AG04450 (cell line): Measurements from ENCODE around the gene EEIG2. TPM values are rescaled to one million over a fixed set of nuclear protein-coding genes. Genes with fewer than 3 reads are reported as not detected.
"Not testable (repeated sequence)": the region's sequence is repeated elsewhere in the genome, so short reads cannot be mapped to it uniquely, and the experiment has no call there.

Experiments
- CTCF ChIA-PET: fragments of 300-600, 350-600 bp; formaldehyde crosslinking; extraction: SDS; loops from one replicate; lab custom pipeline; 2022; ENCODE audit warnings: antibody characterized with exemption, inconsistent platforms; lab: Charles Lee
- POLR2A ChIA-PET: fragments of 350-600 bp; formaldehyde crosslinking; extraction: SDS; loops from one replicate; lab custom pipeline; 2021; ENCODE audit warnings: antibody characterized with exemption, inconsistent platforms; lab: Yijun Ruan, JAX
- DNase-seq: peaks from one replicate; pipeline ENCODE4 v3.0.0-alpha.2; 2011; ENCODE audit warnings: low read depth, low spot score
- H3K27ac ChIP-seq: one replicate; pipeline ENCODE4 v1.5.1; 2012; ENCODE audit warnings: low read depth, low read length, control low read depth
- H3K27me3 ChIP-seq: one replicate; pipeline ENCODE4 v1.6.0; 2012; ENCODE audit warnings: low read length; ENCODE audit not compliant: control insufficient read depth, insufficient read depth
- H3K4me3 ChIP-seq: 2 replicates; pipeline ENCODE4 v1.5.1; 2011; ENCODE audit warnings: mild to moderate bottlenecking, low read depth, low read length, control low read depth
- H3K9me3 ChIP-seq: 2 replicates; pipeline ENCODE4 v1.5.1; 2012; ENCODE audit warnings: low read length; ENCODE audit not compliant: control insufficient read depth, insufficient read depth
- polyA plus RNA-seq: library from polyadenylated mRNA; depleted of rRNA; stranded (reverse); fragments of >200 nt; gene quantifications from 2 replicates; pipeline ENCODE4 v1.2.3, GENCODE V29; 2011
- TF ChIP-seq, protein P1 (sequence below): IDR thresholded peaks from 2 replicates; pipeline ENCODE4 v1.5.1; 2011; ENCODE audit warnings: low read depth, low read length, control low read depth, inconsistent platforms

Gene EEIG2
- polyA plus RNA-seq, 1 experiment = 6.1 TPM

GRCh38 chr1:108531444-108531843 lies 28.5 kb upstream of the EEIG2 start:
- H3K27ac ChIP-seq = no peak overlapping the region
- ChIA-PET CTCF (interaction anchor here (1.0 kb wide), 1 partner anchor 19 kb away, joined by 4 read pairs; no protein-coding TSS in a partner anchor), POLR2A (no interaction called here)
- no peak for DNase-seq
- H3K27me3 ChIP-seq = peaks cover 7% of the 10 kb centered on the region
- TF ChIP-seq, protein P1, sequence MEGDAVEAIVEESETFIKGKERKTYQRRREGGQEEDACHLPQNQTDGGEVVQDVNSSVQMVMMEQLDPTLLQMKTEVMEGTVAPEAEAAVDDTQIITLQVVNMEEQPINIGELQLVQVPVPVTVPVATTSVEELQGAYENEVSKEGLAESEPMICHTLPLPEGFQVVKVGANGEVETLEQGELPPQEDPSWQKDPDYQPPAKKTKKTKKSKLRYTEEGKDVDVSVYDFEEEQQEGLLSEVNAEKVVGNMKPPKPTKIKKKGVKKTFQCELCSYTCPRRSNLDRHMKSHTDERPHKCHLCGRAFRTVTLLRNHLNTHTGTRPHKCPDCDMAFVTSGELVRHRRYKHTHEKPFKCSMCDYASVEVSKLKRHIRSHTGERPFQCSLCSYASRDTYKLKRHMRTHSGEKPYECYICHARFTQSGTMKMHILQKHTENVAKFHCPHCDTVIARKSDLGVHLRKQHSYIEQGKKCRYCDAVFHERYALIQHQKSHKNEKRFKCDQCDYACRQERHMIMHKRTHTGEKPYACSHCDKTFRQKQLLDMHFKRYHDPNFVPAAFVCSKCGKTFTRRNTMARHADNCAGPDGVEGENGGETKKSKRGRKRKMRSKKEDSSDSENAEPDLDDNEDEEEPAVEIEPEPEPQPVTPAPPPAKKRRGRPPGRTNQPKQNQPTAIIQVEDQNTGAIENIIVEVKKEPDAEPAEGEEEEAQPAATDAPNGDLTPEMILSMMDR = no peak
- no peak overlapping the region for H3K4me3 ChIP-seq
- H3K9me3 ChIP-seq = no peaks in the 10 kb centered on the region

- H3K27me3 ChIP-seq = peaks cover 7% of the 10 kb centered on the region
- ChIA-PET CTCF (interaction anchor here (0.8 kb wide), 1 partner anchor 111 kb away, joined by 3 read pairs; no protein-coding TSS in a partner anchor), POLR2A (no interaction called here)
- no peak for DNase-seq
- TF ChIP-seq, protein P1 = no peak
- no peaks in the 10 kb centered on the region for H3K9me3 ChIP-seq
- no peak overlapping the region for H3K4me3 ChIP-seq
- H3K27ac ChIP-seq = no peak overlapping the region
Observed at GRCh38 chr1:108532730-108533129, 27.2 kb upstream of the EEIG2 start.

DNA sequence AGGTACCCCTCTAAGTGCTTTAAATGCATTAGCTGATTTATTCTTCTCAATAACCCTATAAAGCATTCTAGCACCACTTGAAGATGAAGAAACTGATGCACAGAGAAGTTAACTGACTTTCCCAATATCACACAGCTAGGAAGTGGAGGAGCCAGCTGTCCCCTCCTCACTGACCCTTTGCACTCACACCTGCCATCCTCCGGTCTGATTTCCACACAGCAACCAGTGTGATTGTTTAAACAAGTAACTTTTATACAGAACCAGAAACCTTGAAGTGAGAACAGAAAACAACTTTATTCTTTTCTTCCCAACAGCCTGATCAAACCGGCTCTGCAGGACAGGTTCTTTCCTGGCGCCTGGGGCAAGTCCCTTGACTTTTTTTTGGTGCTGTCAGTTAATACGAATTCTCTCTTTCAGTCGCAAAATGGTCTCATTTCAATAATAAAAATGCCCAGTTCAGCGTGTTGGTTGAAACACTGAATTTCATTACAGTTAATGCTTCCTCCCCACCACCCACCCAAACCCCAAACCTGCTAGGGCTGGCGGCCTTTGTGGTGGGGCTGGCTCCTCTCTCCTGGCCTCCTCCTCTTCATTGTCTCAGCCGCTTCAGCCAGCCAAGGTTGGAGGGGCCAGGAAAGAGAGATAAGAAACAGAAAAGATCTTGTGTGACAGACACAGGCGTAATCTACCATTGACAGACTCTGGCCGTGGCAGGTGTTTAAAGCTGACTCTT lies 26.4 kb upstream of the EEIG2 start:
- Histone ChIP-seq H3K9me3 (no peaks in the 10 kb centered on the region), H3K27ac (no peak overlapping the region), H3K27me3 (peaks cover 7% of the 10 kb centered on the region), H3K4me3 (no peak overlapping the region)
- no peak for DNase-seq
- TF ChIP-seq, protein P1 = no peak
- ChIA-PET POLR2A (no interaction called here), CTCF (interaction anchor here (0.8 kb wide), 1 partner anchor 111 kb away, joined by 3 read pairs; no protein-coding TSS in a partner anchor)

GRCh38 chr1:108534759-108535158 lies 25.1 kb upstream of the EEIG2 start:
- no peaks in the 10 kb centered on the region for H3K9me3 ChIP-seq
- ChIA-PET POLR2A (no interaction called here), CTCF (interaction anchor here (1.4 kb wide), 1 partner anchor 25 kb away, joined by 7 read pairs; no protein-coding TSS in a partner anchor)
- peaks cover 3% of the 10 kb centered on the region for H3K27me3 ChIP-seq
- H3K4me3 ChIP-seq = no peak overlapping the region
- no peak overlapping the region for H3K27ac ChIP-seq
- DNase-seq = no peak
- TF ChIP-seq, protein P1 = no peak

DNA sequence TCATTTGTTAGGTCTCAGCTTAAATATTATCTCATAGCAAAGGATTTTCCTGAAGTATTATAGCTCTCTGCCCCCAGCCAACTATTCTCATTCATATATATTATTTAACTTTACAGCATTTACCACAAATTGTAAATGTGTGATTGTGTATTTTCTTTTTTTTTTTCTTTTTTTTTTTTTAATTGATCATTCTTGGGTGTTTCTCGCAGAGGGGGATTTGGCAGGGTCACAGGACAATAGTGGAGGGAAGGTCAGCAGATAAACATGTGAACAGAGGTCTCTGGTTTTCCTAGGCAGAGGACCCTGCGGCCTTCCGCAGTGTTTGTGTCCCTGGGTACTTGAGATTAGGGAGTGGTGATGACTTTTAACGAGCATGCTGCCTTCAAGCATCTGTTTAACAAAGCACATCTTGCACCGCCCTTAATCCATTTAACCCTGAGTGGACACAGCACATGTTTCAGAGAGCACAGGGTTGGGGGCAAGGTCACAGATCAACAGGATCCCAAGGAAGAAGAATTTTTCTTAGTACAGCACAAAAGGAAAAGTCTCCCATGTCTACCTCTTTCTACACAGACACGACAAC lies 24.5 kb upstream of the EEIG2 start:
- POLR2A ChIA-PET, DNase-seq: not testable (repeated sequence)
- CTCF ChIA-PET = interaction anchor here (1.4 kb wide), 1 partner anchor 24 kb away, joined by 7 read pairs; no protein-coding TSS in a partner anchor

GRCh38 chr1:108536021-108536420 lies 23.9 kb upstream of the EEIG2 start:
- POLR2A ChIA-PET, DNase-seq, H3K4me3 ChIP-seq, H3K9me3 ChIP-seq, H3K27ac ChIP-seq, CTCF ChIA-PET, H3K27me3 ChIP-seq: not testable (repeated sequence)

More for the DNA sequence above, 24.5 kb upstream of the EEIG2 start:
- H3K4me3 ChIP-seq, H3K27me3 ChIP-seq, H3K27ac ChIP-seq, H3K9me3 ChIP-seq: not testable (repeated sequence)

GRCh38 chr1:108536791-108537190 lies 23.1 kb upstream of the EEIG2 start:
- H3K27ac ChIP-seq, H3K27me3 ChIP-seq, H3K4me3 ChIP-seq, DNase-seq, POLR2A ChIA-PET, CTCF ChIA-PET, H3K9me3 ChIP-seq: not testable (repeated sequence)
